DOHH2 (cell line): ENCODE results near the gene CCSER2.

Source experiments
- H3F3A ChIP-seq: fragments of 200-600 bp; sonication (generic), shearing (Covaris generic); 2 replicates; pipeline ENCODE4 v1.6.0; 2016; ENCODE audit warnings: antibody characterized with exemption, mild to moderate bottlenecking; ENCODE audit not compliant: control insufficient read depth, insufficient read depth
- H3K27ac ChIP-seq: fragments of 200-600 bp; sonication (generic); 2 replicates; pipeline ENCODE4 v1.5.1; 2014; ENCODE audit warnings: low read depth, mild to moderate bottlenecking, low read length, moderate library complexity
- H3K27me3 ChIP-seq: fragments of 200-600 bp; sonication (generic); 2 replicates; pipeline ENCODE4 v1.6.1; 2014; ENCODE audit warnings: mild to moderate bottlenecking, low read length, mixed read lengths; ENCODE audit not compliant: control insufficient read depth
- H3K36me3 ChIP-seq: fragments of 200-600 bp; sonication (generic); 2 replicates; pipeline ENCODE4 v1.6.1; 2014; ENCODE audit warnings: mild to moderate bottlenecking, low read length, moderate library complexity, mixed read lengths; ENCODE audit not compliant: control insufficient read depth
- H3K4me1 ChIP-seq: fragments of 200-600 bp; sonication (generic); 2 replicates; pipeline ENCODE4 v1.6.1; 2014; ENCODE audit warnings: mild to moderate bottlenecking, low read length, mixed read lengths; ENCODE audit not compliant: control insufficient read depth
- H3K4me2 ChIP-seq: fragments of 200-600 bp; sonication (generic); 2 replicates; pipeline ENCODE4 v1.6.0; 2014; ENCODE audit warnings: mild to moderate bottlenecking, low read length, moderate library complexity
- H3K4me3 ChIP-seq: fragments of 200-600 bp; sonication (generic); 2 replicates; pipeline ENCODE4 v1.5.1; 2014; ENCODE audit warnings: mild to moderate bottlenecking, low read length, mixed read lengths
- H3K79me2 ChIP-seq: fragments of 200-600 bp; sonication (generic); 2 replicates; pipeline ENCODE4 v1.6.1; 2014; ENCODE audit warnings: mild to moderate bottlenecking, low read length, mixed read lengths; ENCODE audit not compliant: control insufficient read depth
- H3K9me2 ChIP-seq: fragments of 200-600 bp; sonication (generic); replicated peaks from 2 replicates; pipeline ENCODE4 v1.6.1; 2014; ENCODE audit warnings: mild to moderate bottlenecking, low read length, mixed read lengths; ENCODE audit not compliant: control insufficient read depth
- H3K9me3 ChIP-seq: fragments of 200-600 bp; sonication (generic); 2 replicates; pipeline ENCODE4 v1.6.1; 2014; ENCODE audit warnings: antibody characterized with exemption, low read length, mixed read lengths; ENCODE audit not compliant: control insufficient read depth, insufficient read depth
- H4K20me1 ChIP-seq: fragments of 200-600 bp; sonication (generic); 2 replicates; pipeline ENCODE4 v1.6.0; 2014; ENCODE audit warnings: low read depth, mild to moderate bottlenecking, antibody characterized with exemption, low read length, moderate library complexity; ENCODE audit not compliant: control insufficient read depth, insufficient read depth
- EZH2phosphoT487 ChIP-seq: fragments of 200-600 bp; sonication (generic); IDR thresholded peaks from 2 replicates; pipeline ENCODE4 v1.6.1; 2017; ENCODE audit warnings: borderline replicate concordance, mild to moderate bottlenecking, antibody characterized with exemption, low read length, moderate library complexity, mixed read lengths
- TF ChIP-seq, protein P1 (sequence below): fragments of 200-600 bp; sonication (generic); IDR thresholded peaks from one replicate; pipeline ENCODE4 v1.5.1; 2014; ENCODE audit warnings: antibody characterized with exemption, mild to moderate bottlenecking, low read depth, low read length; ENCODE audit not compliant: poor library complexity, severe bottlenecking

Gene CCSER2

GRCh38 chr10:84352251-84352842, 24.0 kb downstream of the CCSER2 start:
- no peak overlapping the region for H3K4me3 ChIP-seq
- H3K27me3 ChIP-seq: no peaks in the 10 kb centered on the region
- no peak overlapping the region for H3K27ac ChIP-seq
- H3K79me2 ChIP-seq: peaks cover 28% of the 10 kb centered on the region
- no peaks in the 10 kb centered on the region for H3F3A ChIP-seq
- H3K9me3 ChIP-seq: no peaks in the 10 kb centered on the region
- peaks cover 3% of the 10 kb centered on the region; the same call in 1 of the 2 replicates for H3K4me1 ChIP-seq
- H3K4me2 ChIP-seq: no peak overlapping the region
- H4K20me1 ChIP-seq: peaks cover 12% of the 10 kb centered on the region
- H3K9me2 ChIP-seq: no peaks in the 10 kb centered on the region
- H3K36me3 ChIP-seq: no peaks in the 10 kb centered on the region
- TF ChIP-seq, protein P1, sequence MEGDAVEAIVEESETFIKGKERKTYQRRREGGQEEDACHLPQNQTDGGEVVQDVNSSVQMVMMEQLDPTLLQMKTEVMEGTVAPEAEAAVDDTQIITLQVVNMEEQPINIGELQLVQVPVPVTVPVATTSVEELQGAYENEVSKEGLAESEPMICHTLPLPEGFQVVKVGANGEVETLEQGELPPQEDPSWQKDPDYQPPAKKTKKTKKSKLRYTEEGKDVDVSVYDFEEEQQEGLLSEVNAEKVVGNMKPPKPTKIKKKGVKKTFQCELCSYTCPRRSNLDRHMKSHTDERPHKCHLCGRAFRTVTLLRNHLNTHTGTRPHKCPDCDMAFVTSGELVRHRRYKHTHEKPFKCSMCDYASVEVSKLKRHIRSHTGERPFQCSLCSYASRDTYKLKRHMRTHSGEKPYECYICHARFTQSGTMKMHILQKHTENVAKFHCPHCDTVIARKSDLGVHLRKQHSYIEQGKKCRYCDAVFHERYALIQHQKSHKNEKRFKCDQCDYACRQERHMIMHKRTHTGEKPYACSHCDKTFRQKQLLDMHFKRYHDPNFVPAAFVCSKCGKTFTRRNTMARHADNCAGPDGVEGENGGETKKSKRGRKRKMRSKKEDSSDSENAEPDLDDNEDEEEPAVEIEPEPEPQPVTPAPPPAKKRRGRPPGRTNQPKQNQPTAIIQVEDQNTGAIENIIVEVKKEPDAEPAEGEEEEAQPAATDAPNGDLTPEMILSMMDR: peak; percentile 83
- no peak for TF ChIP-seq EZH2phosphoT487

- Histone ChIP-seq H3K79me2 (peaks cover 34% of the 10 kb centered on the region), H3K27me3 (no peaks in the 10 kb centered on the region), H3K4me3 (no peak overlapping the region), H3K9me3 (no peaks in the 10 kb centered on the region), H3K4me2 (no peak overlapping the region), H3K9me2 (no peaks in the 10 kb centered on the region), H3K4me1 (peaks cover 3% of the 10 kb centered on the region; the same call in 1 of the 2 replicates), H4K20me1 (peaks cover 12% of the 10 kb centered on the region), H3F3A (no peaks in the 10 kb centered on the region), H3K36me3 (no peaks in the 10 kb centered on the region), H3K27ac (no peak overlapping the region)
- TF ChIP-seq, protein P1: no peak
- TF ChIP-seq EZH2phosphoT487: no peak
Observed at GRCh38 chr10:84353052-84353803, 24.8 kb downstream of the CCSER2 start.

GRCh38 chr10:84354623-84355022, 26.2 kb downstream of the CCSER2 start:
- no peak overlapping the region for H3K27ac ChIP-seq
- no peak overlapping the region for H3K4me3 ChIP-seq
- no peaks in the 10 kb centered on the region for H3F3A ChIP-seq
- H3K9me2 ChIP-seq: no peaks in the 10 kb centered on the region
- no peaks in the 10 kb centered on the region for H3K36me3 ChIP-seq
- no peak for TF ChIP-seq EZH2phosphoT487
- TF ChIP-seq, protein P1: no peak
- peaks cover 38% of the 10 kb centered on the region for H3K79me2 ChIP-seq
- H3K27me3 ChIP-seq: no peaks in the 10 kb centered on the region
- no peak overlapping the region for H3K4me2 ChIP-seq
- H3K4me1 ChIP-seq: peaks cover 3% of the 10 kb centered on the region; the same call in 1 of the 2 replicates
- H3K9me3 ChIP-seq: no peaks in the 10 kb centered on the region
- peaks cover 12% of the 10 kb centered on the region for H4K20me1 ChIP-seq
